Vagina (tissue), 2 donors: ENCODE data around the gene AMOTL1.

ENCODE experiments used
- POLR2A ChIP-seq, 2 donors: fragments of 450-650 bp; IDR thresholded peaks; one replicate each; pipeline ENCODE4 v1.6.1; 2017; ENCODE audit warnings: antibody characterized with exemption in 2 of 2, mild to moderate bottlenecking in 2 of 2, moderate library complexity in 2 of 2
- TF ChIP-seq, protein P1 (sequence below), 3 experiments: fragments of 450-650 bp in 2 of 3; fragments of 200-600 bp in 1 of 3; sonication (generic) in 1 of 3; IDR thresholded peaks; one replicate each; pipeline ENCODE4 v1.5.1; 2017 to 2019; ENCODE audit warnings: antibody characterized with exemption in 3 of 3, mild to moderate bottlenecking in 2 of 3, moderate library complexity in 2 of 3

DNA sequence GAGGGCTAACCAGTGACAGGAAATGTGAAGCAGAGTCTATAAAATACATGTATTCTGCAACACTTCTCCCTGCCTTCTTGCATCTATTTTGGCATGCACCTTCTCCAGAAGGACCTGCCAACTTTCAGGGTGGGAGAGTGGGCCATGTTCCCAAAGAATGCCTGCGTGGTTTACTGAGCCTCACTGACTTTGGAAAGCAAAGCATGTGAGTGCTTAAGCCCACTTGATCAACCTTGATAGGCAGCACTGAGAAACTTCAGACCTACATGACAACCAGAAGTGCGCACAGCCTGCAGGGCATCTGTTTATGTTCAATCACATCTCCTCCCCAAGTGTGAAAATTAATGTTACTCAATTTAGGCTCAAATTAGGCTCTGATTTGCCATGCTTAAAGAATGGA lies 69.2 kb downstream of the AMOTL1 start:
- TF ChIP-seq, protein P1, sequence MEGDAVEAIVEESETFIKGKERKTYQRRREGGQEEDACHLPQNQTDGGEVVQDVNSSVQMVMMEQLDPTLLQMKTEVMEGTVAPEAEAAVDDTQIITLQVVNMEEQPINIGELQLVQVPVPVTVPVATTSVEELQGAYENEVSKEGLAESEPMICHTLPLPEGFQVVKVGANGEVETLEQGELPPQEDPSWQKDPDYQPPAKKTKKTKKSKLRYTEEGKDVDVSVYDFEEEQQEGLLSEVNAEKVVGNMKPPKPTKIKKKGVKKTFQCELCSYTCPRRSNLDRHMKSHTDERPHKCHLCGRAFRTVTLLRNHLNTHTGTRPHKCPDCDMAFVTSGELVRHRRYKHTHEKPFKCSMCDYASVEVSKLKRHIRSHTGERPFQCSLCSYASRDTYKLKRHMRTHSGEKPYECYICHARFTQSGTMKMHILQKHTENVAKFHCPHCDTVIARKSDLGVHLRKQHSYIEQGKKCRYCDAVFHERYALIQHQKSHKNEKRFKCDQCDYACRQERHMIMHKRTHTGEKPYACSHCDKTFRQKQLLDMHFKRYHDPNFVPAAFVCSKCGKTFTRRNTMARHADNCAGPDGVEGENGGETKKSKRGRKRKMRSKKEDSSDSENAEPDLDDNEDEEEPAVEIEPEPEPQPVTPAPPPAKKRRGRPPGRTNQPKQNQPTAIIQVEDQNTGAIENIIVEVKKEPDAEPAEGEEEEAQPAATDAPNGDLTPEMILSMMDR (IDR thresholded peaks at IDR 0.05) = peak in 1 of 3 experiments; percentile 2
- no peak for TF ChIP-seq POLR2A (IDR thresholded peaks at IDR 0.05)
